ENCODE measurements around the gene ZWILCH.

DNA sequence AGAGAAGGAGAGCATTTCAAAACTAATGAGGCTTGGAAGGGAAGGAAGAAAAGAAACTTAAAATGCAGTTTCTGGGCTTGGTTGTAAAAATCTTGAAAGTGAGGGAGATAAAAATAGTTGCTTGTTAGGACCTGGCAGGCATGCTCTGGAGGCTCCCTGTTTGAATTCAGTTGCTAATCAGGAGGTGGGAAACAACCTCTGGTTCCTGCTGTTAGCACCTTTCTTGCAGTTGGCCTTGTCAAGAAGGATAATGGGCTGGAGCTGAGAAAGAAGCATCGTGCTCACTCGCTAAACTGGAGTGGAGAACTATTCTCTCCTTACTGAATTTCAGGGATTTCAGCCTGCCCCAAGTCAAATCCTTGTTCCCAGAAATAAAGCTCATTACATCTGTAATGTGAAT, 31.0 kb upstream of the ZWILCH start:
- TF ChIP-seq CTCF (conservative IDR thresholded peaks at IDR 0.05) (no peak), ZFX (IDR thresholded peaks at IDR 0.05) (no peak)
